Peyer's patch (tissue), 4 donors: Measurements from ENCODE around the gene CDC20.

ENCODE experiments used
- CTCF ChIP-seq, 6 experiments: fragments of 450-650 bp in 4 of 6; fragments of 200-600 bp in 2 of 6; sonication (generic) in 1 of 6; IDR thresholded peaks; one replicate each; pipeline ENCODE4 v1.5.1; 2017 to 2019; ENCODE audit warnings: antibody characterized with exemption in 6 of 6, mild to moderate bottlenecking in 3 of 6, moderate library complexity in 1 of 6
- POLR2A ChIP-seq, 2 donors: fragments of 450-650 bp; IDR thresholded peaks; one replicate each; pipeline ENCODE4 v1.5.1; 2017; ENCODE audit warnings: antibody characterized with exemption in 2 of 2, mild to moderate bottlenecking in 2 of 2, moderate library complexity in 2 of 2

DNA sequence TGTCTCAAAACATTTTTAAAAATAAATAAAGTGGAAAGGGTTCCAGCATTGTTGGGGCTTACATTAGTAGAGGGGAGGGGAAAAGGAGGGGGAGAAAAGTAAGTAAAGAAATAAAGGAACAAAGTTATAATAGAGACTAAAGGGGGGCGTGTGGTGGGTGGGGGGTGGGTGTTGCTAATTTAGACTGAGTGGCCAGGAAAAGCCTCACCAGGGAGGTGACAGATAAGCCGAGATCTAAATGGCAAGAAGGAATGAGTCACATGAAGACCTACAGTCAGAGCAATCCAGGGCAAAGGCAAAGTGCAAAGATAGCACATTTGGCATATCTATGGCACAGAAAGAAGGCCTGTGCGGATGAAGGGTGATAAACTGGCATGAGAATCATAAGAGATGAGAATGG is 13.7 kb upstream of the CDC20 start:
- TF ChIP-seq CTCF (IDR thresholded peaks at IDR 0.05) (no peak), POLR2A (IDR thresholded peaks at IDR 0.05) (no peak)
